ENCODE results near the gene PARD3B.

The PARD3B gene

GRCh38 chr2:205069928-205070327 is 524.7 kb downstream of the PARD3B start:
- ATAC-seq (ENCODE audit: low read depth) (no peak), DNase-seq (ENCODE audit: low spot score) (no peak)
- Histone ChIP-seq H3K4me3 (ENCODE audit: severe bottlenecking) (no peak overlapping the region), H3K36me3 (ENCODE audit: low read depth) (no peaks in the 10 kb centered on the region), H3K27ac (ENCODE audit: poor library complexity, severe bottlenecking) (no peak overlapping the region), H3K9me3 (ENCODE audit: severe bottlenecking) (no peaks in the 10 kb centered on the region), H3K27me3 (ENCODE audit: insufficient read depth, poor library complexity, severe bottlenecking) (no peaks in the 10 kb centered on the region), H3K4me1 (ENCODE audit: insufficient read depth, poor library complexity, severe bottlenecking) (no peaks in the 10 kb centered on the region)
- TF ChIP-seq CTCF (IDR thresholded peaks at IDR 0.05; ENCODE audit: poor library complexity, severe bottlenecking) = no peak

- Histone ChIP-seq H3K27me3 (ENCODE audit: insufficient read depth, poor library complexity, severe bottlenecking) (no peaks in the 10 kb centered on the region), H3K4me1 (ENCODE audit: insufficient read depth, poor library complexity, severe bottlenecking) (no peaks in the 10 kb centered on the region), H3K4me3 (ENCODE audit: severe bottlenecking) (no peak overlapping the region), H3K27ac (ENCODE audit: poor library complexity, severe bottlenecking) (no peak overlapping the region), H3K9me3 (ENCODE audit: severe bottlenecking) (no peaks in the 10 kb centered on the region), H3K36me3 (ENCODE audit: low read depth) (no peaks in the 10 kb centered on the region)
- no peak for ATAC-seq (ENCODE audit: low read depth)
- no peak for DNase-seq (ENCODE audit: low spot score)
- no peak for TF ChIP-seq CTCF (IDR thresholded peaks at IDR 0.05; ENCODE audit: poor library complexity, severe bottlenecking)
Observed at GRCh38 chr2:205070889-205071288, 525.6 kb downstream of the PARD3B start.

- no peaks in the 10 kb centered on the region for H3K4me1 ChIP-seq (ENCODE audit: insufficient read depth, poor library complexity, severe bottlenecking)
- no peaks in the 10 kb centered on the region for H3K36me3 ChIP-seq (ENCODE audit: low read depth)
- DNase-seq (ENCODE audit: low spot score) = no peak
- H3K9me3 ChIP-seq (ENCODE audit: severe bottlenecking) = no peaks in the 10 kb centered on the region
- H3K27ac ChIP-seq (ENCODE audit: poor library complexity, severe bottlenecking) = no peak overlapping the region
- no peak overlapping the region for H3K4me3 ChIP-seq (ENCODE audit: severe bottlenecking)
- TF ChIP-seq CTCF (IDR thresholded peaks at IDR 0.05; ENCODE audit: poor library complexity, severe bottlenecking) = no peak
- H3K27me3 ChIP-seq (ENCODE audit: insufficient read depth, poor library complexity, severe bottlenecking) = no peaks in the 10 kb centered on the region
- ATAC-seq (ENCODE audit: low read depth) = no peak
Observed at GRCh38 chr2:205073433-205074020, 528.3 kb downstream of the PARD3B start.

DNA sequence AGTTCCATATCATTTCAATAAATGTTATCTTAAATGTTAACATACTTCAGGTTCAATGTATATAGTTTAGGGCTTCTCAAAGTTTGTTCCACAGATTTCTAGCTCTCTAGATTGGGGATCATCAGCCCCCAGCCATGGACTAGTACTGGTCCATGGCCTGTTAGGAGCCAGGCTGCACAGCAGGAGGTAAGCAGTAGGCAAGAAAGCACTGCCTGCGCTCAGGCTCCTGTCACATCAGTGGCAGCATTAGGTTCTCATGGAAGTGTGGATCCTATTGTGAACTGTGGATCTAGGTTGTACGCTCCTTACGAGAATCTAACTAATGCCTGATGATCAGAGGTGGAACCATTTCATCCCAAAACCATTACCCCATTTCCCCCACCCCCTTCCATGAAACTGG is 531.1 kb downstream of the PARD3B start:
- no peaks in the 10 kb centered on the region for H3K9me3 ChIP-seq (ENCODE audit: severe bottlenecking)
- no peak for DNase-seq (ENCODE audit: low spot score)

More for the DNA sequence above, 531.1 kb downstream of the PARD3B start:
- Histone ChIP-seq H3K4me1 (ENCODE audit: insufficient read depth, poor library complexity, severe bottlenecking) (no peaks in the 10 kb centered on the region), H3K27me3 (ENCODE audit: insufficient read depth, poor library complexity, severe bottlenecking) (no peaks in the 10 kb centered on the region), H3K27ac (ENCODE audit: poor library complexity, severe bottlenecking) (no peak overlapping the region), H3K36me3 (ENCODE audit: low read depth) (no peaks in the 10 kb centered on the region), H3K4me3 (ENCODE audit: severe bottlenecking) (no peak overlapping the region)
- TF ChIP-seq CTCF (IDR thresholded peaks at IDR 0.05; ENCODE audit: poor library complexity, severe bottlenecking) = no peak
- no peak for ATAC-seq (ENCODE audit: low read depth)
